SK-MEL-5 (cell line): Measurements from ENCODE around the gene GIPC3. TPM values are rescaled to one million over a fixed set of nuclear protein-coding genes. Genes with fewer than 3 reads are reported as not detected.
"Not testable (repeated sequence)": the region's sequence is repeated elsewhere in the genome, so short reads cannot be mapped to it uniquely, and the experiment has no call there.

ENCODE experiments used
- DNase-seq: peaks from one replicate; pipeline ENCODE4 v3.0.0-alpha.2; 2016; ENCODE audit warnings: low read depth, low spot score
- in situ Hi-C: cut with HindIII; loops from 2 replicates; pipeline ENCODE4 v1.10.0; 2016; ENCODE audit warnings: low sequenced_read_pairs, high pct_unique_total_duplicates, low pct_unique_long_range_greater_than_20kb
- total RNA-seq: library from RNA; depleted of rRNA; stranded (reverse); fragments of >200 nt; shearing (Covaris generic); gene quantifications from 2 replicates; pipeline ENCODE4 v1.2.3, GENCODE V29; 2014

The GIPC3 gene
- total RNA-seq, 1 experiment from 2014 or later: 0.29 TPM

- DNase-seq: no peak
- in situ Hi-C loops: no loop called here
These were observed 37.5 kb upstream of the GIPC3 start for GRCh38 chr19:3547767-3548282.

- DNase-seq: peak; percentile 85
- in situ Hi-C loops: no loop called here
These were observed 36.7 kb upstream of the GIPC3 start for GRCh38 chr19:3548606-3549005.

- in situ Hi-C loops: no loop called here
- peak; percentile 47 for DNase-seq
These were observed 35.5 kb upstream of the GIPC3 start for GRCh38 chr19:3549816-3550215.

GRCh38 chr19:3550947-3551791 lies 34.1 kb upstream of the GIPC3 start:
- in situ Hi-C loops: no loop called here
- DNase-seq: no peak

- no peak for DNase-seq
- in situ Hi-C loops: no loop called here
These were observed 33.5 kb upstream of the GIPC3 start for GRCh38 chr19:3551792-3552095.

GRCh38 chr19:3554254-3555083 lies 30.8 kb upstream of the GIPC3 start:
- peak; percentile 73 for DNase-seq
- in situ Hi-C loops: no loop called here

- no peak for DNase-seq
- in situ Hi-C loops: no loop called here
These were observed 29.4 kb upstream of the GIPC3 start for GRCh38 chr19:3555653-3556422.

GRCh38 chr19:3556423-3556977 lies 28.8 kb upstream of the GIPC3 start:
- in situ Hi-C loops: no loop called here
- peak; percentile 57 for DNase-seq

- DNase-seq: no peak
- in situ Hi-C loops: no loop called here
These were observed 28.3 kb upstream of the GIPC3 start for GRCh38 chr19:3556978-3557460.

- in situ Hi-C loops: no loop called here
- peak; percentile 97 for DNase-seq
These were observed 27.6 kb upstream of the GIPC3 start, which contains the start of gene MFSD12 for GRCh38 chr19:3557461-3558248. Gene MFSD12, minus strand, starts transcription at chr19:3557586. Its CDS starts 183 bp downstream, at chr19:3557403.

GRCh38 chr19:3563709-3564524 lies 21.4 kb upstream of the GIPC3 start:
- in situ Hi-C loops: no loop called here
- DNase-seq: no peak

- in situ Hi-C loops: no loop called here
- DNase-seq: peak; percentile 98
These were observed 20.1 kb upstream of the GIPC3 start for GRCh38 chr19:3565139-3565538.

GRCh38 chr19:3570042-3570441 lies 15.2 kb upstream of the GIPC3 start:
- in situ Hi-C loops: not testable (repeated sequence)

GRCh38 chr19:3570606-3571011 lies 14.7 kb upstream of the GIPC3 start:
- in situ Hi-C loops: no loop called here
- peak; percentile 97 for DNase-seq

More at GRCh38 chr19:3570042-3570441, 15.2 kb upstream of the GIPC3 start:
- DNase-seq: not testable (repeated sequence)

- in situ Hi-C loops: no loop called here
- DNase-seq: peak; percentile 98
These were observed 13.0 kb upstream of the GIPC3 start for GRCh38 chr19:3572132-3572854.
